HG03521 (cell line): ENCODE results near the gene RADIL.

Experiments used
- ATAC-seq: cut with Tn5 transposase; IDR thresholded peaks from one replicate; pipeline ENCODE4 v1.9.1; 2021; ENCODE audit warnings: mild to moderate bottlenecking, moderate library complexity; ENCODE audit not compliant: unreplicated experiment

RADIL gene

DNA sequence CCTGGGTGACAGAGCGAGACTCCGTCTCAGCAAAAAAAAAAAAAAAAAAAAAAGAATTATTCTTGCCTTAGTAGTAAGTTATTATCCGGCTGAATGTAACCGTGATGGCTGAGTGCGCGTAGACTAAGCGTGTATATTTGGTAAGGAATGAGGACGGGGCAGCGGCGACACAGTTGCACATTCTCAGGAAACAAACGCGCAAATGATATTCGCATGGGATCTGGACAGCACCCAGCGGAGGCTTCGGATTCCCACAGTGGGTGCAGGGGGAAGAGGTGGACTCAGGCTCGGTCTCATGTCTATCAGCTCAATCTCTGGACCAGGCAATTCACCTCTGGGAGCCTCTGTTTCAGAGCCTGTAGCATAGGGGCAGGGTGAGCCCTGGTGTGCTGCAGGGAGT lies 50.8 kb downstream of the RADIL start:
- no peak for ATAC-seq

DNA sequence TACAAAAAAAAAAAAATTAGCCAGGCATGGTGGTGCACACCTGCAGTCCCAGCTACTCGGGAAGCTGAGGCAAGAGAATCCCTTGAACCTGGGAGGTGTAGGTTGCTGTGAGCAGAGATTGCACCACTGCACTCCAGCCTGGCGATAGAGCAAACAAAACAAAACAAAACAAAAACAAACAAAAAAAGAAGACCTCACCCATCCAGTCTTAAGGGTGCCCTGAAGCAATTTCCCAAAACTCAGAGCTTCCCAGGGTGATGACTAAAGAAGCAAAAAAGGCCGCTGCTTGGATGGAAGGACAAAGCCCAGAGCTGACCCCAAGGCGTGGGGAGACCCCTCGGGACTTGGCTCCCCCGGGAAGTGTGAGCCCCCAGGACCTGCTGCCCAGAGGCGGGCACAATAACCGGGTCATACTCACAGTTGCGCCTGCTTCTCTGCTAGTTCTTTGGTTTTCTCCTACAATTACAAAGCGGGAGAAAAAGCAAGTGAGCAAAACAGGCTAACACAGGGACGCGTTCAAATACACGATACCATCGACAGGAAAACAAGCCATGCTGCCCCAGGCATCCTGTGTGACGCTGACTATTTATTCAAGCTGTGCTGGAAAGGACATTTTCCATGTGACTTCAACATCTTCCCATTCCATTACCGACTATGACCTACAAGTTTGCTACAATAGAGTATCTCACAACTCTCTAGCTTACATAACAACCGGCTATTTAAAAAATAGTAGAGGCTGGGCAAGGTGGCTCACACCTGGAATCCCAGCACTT lies 51.6 kb downstream of the RADIL start:
- no peak for ATAC-seq

DNA sequence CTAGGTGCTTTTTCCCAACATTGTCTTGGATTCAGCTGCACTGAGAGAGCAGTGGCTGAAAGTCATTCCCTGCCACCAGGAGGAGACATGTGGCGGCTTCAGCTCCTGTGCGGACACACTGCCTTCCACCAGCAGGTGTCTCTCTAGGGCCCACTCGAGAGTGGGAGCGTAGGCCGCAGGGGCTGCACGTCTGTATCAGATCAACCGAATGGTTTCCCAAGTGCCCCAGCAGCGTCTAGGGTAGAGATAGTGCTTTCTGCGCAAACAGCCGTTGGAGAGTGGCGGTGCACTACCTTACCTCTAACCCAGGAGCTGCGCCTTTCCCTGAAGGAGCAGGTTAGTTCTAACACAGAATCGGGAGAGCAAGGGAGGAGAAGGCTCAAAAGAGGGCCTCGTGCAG lies 53.3 kb downstream of the RADIL start:
- no peak for ATAC-seq

DNA sequence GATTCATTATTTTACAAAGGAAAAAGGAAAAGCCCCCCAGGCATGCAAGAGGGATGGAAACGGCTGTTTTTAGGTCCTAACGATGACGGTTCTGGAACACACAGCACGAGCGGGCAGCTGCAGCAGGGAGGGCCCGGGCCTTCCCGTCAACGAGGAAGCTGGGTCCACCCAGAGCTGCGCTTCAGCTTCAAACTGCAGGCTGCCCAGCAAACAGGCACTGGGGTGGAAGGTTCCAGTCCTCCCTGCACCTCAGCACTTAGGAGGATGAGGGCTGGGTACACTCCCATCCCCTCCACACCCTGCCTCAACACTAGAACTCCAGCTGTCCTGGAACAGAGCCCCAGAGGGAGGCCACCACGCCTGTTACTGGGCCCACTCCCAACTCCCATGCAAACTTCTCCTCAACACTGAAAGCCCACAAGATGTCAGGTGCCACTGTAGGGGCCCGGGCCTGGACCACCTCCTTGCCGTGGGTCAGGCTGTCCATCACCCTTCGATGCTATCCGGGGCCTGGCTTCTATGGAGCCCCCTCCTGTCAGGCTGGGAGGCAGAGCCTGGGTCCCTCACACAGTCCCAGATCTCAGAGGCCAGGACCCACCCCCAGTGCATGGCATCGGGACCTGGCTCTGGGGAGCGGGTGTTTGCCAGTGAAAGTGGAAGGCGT lies 54.7 kb downstream of the RADIL start:
- no peak for ATAC-seq

DNA sequence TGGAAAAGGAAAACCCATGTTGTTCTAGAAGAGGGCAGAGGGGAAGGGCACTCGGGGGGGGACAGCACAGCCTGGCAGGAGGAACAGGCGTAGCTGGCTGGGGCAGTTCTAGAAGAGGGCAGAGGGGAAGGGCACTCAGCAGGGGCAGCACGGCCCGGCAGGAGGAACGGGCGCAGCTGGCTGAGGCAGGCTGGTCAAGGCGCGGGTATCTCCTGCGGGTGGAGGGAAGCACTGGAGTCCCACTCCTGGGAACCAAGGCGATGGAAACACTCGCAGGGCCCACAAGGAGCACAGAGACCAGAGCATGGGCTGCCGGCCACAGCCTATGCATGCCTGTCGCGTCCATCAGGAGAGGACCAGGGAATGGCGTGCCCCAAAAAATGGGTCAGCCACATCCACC lies 58.4 kb downstream of the RADIL start:
- no peak for ATAC-seq

DNA sequence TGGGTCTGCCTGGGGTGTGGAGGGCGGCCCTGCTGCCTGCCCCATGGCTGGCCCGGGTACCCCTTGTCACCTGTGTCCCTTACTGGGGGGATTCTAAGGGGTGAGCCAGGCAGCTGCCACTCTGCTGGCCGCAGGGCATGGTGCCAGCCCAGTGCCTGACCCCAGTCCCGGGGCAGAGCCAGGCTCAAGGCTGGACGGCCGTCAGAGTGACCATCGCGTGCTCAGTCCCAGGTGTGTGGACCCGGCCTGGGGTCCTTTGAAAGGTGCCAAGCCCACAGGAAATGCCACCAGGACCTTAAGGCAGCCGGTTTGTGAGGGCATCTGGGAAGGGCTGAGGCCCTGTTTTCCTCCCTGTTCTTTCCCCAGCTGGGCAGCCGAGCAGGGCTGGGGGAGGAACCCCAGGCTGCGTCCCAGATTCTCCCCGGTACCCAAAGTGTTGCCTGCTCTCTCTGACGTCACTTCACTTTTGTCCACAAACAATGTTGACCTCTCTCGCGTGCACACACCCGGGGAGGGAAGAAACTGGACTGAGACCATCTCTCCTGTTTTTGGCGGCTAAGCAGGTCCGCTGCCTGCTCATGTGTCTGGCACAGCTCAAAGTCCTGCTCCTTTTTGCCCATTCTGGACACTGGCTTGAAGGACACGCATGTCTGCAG lies 59.3 kb downstream of the RADIL start:
- ATAC-seq: no peak

DNA sequence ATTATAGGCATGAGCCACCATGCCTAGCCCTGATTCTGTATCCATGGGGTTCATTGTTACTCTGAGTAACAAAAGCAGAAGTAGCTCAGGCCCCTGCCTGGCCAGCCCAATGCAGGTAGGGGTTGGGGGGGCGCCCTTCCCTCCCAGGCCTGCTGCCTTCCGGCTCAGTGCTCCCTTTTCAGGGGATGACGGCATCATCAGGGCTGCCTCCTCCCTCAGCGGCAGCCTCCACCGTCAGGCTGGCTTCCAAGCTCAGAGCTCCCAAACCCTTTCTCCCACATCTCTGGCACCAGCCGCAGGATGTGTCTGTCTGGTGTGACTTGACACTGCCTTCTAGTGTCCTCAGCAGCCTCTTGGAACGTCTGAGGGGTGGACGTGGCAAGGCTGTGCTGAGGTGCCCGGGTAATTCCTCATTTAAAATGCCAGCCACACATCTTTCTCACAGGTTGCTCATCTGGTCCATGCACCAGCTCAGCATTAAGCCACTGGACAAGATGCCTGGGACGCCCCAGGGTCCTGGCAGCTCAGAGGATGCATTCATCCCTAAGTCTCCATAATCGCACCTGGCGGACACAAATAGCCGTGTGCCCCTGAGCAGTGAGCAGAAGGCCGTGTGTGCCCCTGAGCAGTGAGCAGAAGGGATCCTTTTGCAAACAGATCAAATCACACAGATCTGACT lies 59.9 kb downstream of the RADIL start:
- no peak for ATAC-seq

DNA sequence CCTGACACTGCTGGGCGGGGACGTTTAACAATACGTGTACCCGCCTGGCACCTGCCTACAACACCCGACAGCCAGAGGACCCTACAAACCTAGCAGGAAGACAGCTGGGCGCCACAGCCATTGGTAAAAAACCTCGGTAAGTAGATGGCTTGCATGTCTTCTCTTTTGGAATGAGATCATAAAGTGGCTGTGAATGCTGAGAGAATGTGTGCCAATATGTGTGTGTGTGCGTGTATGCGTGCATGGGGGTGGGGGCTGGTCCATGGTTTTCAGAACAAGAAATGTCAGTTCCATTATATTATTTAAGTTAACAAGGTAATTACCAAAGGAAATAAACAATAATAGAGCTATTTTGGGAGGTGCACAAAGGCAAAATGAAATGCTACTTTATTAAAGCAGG lies 60.8 kb downstream of the RADIL start:
- ATAC-seq: no peak

DNA sequence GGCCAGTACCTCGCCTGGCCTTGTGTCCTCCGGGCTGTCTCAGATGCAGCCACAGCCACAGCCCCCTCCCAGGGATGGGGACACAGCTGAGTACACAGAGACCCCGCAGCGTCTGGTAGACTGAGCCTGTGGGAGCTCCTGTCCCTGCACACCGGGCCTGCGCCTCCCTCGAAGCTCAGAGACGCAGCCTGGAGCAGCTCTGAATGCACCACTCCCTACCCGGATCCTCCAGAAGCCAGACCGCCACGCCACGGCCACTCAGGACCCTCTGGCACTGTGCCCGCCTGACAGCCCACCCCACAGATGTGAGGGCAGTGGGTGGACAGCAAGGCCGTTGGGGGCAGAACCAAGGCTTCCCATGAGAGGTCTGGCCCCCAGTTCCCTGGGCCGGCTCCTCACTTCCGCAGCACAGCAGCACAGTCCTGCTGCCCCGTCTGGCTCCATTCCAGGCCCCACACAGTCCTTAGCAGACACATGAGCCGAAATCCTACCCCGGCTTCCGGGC lies 62.5 kb downstream of the RADIL start:
- no peak for ATAC-seq

DNA sequence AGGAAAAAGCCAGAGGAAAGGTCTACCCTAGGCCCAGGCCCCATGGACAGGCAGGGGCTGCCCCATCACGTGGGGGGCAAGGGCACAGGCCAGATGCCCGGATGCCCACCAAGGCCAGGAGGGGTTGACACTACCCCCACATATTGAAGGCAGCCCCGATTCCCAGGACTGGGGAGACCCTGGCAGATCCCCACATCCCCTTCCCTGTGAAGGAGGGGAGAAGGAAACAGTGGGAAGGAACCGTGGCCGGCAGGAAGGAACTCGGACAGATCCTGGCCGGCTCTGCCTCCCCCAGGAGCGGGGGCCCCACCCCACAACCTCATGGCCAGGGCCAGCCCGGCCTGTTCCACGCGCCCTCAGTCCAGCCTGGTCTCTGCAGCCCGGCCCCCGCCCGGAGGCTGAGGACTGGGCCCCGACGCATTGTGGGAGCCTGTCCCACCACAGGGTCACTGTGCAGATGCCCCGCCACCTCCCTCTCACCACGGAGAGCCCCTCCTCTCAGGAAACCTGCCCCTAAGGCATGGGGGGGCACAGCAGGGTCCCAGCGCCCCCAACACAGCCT lies 63.0 kb downstream of the RADIL start:
- ATAC-seq: no peak

DNA sequence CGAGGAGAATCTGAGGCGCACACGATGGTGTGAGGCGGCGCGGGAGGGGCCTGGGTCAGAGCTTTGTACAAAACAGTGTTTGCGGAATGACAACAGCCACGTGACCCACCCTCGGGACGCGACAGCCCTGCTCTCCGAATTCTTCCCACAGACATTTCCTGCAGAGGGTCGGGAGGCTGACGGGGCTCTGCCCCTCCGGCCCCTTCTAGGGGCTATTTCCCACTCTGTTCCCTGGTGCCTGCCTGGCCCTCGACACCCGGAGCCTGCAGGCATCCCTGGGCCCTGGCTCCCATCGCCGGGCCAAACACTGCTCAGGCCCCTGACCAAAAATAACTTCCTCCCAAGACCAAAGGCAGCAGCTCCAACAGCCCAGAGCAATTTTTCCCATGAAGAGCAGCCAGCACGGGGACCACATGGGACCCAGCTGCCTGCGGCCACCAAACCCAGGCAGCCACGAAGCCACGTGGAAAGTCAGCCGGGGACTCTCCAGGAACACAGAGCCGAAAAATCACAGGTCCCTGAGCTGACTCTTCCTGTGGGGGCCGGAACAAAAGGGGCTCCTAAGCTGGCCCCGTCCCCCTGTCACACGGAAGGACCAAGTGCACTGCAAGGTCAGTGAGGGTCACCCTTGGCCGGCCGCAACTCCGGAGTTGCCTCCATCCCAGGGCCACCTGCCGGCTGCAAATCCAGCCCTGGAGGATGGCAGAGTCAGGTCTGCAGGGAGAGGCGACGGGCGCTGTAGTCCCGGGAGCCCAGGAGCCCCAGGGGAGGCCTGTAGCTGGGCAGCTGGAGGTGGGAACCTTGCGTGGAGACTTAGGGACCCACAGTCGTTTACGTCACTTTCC lies 63.7 kb downstream of the RADIL start:
- no peak for ATAC-seq

DNA sequence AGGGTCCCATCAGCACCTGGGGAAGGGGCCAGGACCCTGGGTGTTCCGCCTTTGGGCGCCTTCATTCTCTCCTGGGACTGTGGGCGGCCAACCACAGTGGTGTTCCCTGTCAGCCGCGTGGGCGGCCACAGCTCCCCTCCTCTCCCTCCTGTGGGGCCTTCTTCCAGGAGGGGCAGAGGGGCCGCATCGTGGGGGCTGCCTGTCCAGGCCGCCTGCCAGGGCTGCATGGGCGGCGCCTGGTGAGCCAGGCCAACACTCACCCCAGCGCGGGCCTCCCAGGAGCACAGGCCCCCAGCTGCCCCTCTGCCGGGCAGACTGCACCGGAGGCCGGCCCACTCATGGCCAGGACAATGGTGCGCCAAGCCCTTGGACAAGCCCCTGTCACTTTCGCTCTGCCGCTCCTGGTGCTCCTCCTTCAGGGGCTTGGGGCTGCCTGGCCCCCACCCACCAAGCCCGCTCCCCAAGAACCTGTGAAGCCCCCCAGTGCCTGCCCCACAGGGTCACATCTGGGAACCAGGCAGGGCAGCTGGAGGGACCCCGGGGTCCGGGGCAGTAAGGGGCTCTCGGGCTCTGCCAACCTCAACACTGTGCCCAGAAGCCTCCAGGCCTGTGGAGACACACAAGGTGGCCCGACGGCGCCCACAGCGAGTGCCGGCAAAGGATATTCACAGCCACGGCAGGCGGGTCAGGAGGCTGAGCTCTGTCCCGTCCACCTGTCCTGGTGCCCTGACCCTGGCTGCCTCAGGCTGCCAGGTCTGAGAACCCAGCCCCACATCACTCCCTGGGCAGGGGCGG lies 65.3 kb downstream of the RADIL start:
- no peak for ATAC-seq

DNA sequence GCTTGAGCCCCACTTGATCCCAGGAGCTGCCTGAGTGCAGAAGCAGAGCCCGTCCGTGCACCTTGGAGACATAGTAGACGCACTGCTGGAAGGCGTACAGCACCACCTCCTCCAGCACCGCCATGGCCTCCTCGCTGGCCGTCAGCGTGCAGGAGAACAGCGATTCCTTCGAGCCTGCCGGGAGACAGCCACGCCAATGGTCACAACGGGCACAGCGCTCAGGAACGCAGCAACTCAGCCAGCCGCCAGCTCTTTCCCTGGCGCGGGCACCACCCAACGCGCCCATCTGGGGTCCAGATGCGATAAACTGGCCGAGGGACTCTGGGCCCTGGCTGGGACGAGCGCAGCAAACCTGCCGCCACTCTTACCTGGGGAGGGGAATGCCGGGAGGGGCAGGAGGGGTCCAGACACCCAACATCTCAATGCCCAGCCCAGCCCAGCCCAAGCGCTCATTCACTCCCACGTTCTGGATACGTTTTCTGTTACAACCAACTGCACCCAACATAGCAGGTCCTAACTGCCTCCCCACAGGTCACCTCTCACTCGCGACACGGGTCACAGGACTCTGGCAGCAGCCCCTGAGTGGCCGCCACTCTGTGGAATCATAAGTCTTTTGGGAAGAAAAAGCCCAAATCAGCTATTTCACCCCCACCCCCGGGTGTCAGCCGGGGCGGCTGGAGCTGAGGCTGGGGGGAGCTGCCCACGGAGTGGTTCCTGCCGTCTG lies 66.2 kb downstream of the RADIL start:
- ATAC-seq: no peak

DNA sequence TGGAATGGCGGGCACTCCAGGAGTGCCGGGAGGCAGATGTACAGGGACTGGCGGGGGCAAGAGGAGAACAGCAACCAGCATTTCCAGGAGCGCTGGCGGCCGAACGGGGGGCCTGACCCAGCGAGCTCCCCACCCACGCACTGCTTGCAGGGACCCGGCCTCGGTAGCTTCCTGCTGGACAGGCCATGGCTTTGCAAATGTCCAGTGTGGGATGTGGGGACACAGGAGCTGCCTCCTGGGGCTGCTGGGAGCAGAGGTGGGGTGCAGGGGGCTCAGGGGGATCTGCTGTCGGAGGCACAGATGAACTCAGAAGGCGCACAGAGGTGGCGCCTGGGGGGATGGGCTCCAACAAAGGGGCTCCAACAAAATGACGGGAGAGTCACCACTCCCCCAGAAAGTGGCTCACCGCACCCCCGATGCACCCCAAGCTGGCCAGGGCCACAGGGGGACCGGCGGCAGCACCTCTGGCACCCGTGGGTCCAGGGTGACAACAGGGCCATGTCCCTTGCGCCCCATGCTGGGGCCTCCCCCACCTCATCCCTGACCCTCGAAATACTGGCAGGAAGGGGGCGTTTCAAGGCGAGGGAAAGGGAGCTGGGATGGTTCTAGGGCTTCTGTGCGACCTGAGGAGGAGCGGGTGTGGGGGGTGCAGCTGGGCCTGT lies 67.0 kb downstream of the RADIL start:
- no peak for ATAC-seq

DNA sequence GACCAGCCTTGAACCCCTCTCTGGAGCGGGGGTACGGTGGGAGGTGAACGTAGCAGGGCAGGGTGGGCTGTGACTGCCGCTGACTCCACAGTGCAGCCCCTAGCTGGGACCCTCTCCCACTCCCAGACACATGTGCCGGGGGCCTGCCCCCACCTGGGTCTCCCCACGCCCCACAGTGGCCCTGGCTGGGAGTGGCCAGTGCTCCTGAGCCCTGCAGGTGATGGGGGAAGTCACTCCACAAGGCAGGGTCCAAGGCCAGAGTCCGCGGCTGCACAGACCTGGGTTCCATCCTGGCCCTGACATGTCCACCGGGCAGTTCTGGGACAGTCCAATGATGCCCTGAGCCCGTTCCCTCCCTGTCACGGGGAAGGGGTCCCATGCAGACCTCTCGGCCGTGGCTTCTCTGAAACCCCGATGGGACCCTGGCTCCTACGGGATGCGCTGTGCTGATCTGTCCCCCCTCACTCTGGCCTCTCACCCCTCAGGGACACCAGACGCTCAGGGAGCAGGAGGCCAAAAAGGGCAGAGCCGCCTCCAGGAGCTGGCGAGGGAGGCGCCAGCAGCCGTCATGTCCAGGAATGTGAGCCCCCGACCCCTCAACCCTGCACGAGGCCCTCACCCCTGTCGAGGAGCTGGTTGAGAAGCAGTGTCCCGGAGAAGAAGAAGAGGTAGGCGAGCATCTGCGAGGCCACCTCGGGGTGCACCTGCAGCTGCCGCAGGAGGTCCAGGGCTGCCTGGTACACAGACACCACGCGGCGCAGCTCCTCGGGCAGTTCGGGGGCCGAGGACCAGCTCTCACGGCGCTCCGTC lies 67.7 kb downstream of the RADIL start:
- no peak for ATAC-seq

DNA sequence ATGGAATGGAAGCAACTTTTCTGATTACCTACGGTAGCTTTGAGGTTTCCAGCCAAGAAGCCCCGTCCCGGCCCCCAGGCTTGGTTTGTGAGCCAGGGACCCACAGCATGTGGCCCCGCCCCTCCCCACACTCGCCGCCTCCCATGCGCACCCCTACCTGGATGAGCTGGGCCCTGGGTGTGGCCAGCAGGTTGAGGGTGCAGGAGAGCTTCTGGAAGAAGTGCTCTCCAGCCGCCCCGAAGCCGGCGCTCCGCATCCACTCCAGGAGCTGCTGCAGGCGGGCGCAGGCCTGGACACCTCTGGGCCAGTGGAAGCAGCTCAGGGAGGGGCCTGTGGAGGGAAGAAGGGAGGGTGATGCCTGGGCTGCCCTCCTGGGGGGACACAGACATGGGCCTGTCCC lies 68.4 kb downstream of the RADIL start:
- no peak for ATAC-seq

DNA sequence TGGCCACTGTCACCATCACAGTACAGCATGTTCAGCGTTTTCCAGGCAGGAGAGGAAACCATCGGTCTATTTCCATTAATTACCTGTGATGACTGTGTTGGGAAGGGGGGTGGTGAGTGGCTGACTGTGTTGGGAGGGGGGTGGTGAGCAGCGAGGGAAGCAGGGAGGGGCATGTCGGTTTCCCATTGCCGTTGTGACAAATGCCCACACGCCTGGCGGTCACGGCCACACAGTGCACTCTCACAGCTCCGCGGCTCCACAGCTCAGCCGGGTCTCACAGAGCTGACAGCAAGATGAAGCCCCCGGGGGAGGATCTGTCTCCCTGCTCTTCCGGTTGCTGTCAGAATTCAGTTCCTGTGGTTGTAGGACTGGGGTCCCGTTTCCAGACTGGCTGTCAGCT lies 69.1 kb downstream of the RADIL start:
- no peak for ATAC-seq
